ENCODE results near the gene KCNIP4.

KCNIP4 gene

GRCh38 chr4:21167711-21168110 is 780.9 kb downstream of the KCNIP4 start:
- H3K4me1 ChIP-seq (ENCODE audit: control insufficient read depth, insufficient read depth, low read length), result no peaks in the 10 kb centered on the region
- no peaks in the 10 kb centered on the region for H3K27me3 ChIP-seq (ENCODE audit: control insufficient read depth in 1 of 2, insufficient read depth in 2 of 2, low read length in 2 of 2)
- no peaks in the 10 kb centered on the region for H3K9me3 ChIP-seq (ENCODE audit: control insufficient read depth in 2 of 2, low read length in 2 of 2)
- no peaks in the 10 kb centered on the region for H3K36me3 ChIP-seq (ENCODE audit: control insufficient read depth in 2 of 2, insufficient read depth in 2 of 2, low read length in 2 of 2)
- H3K4me3 ChIP-seq (ENCODE audit: low read length in 2 of 2), result no peak overlapping the region
- no peak overlapping the region for H3K9ac ChIP-seq (ENCODE audit: low read length in 2 of 2)
- H3K27ac ChIP-seq (ENCODE audit: low read length), result no peak overlapping the region

DNA sequence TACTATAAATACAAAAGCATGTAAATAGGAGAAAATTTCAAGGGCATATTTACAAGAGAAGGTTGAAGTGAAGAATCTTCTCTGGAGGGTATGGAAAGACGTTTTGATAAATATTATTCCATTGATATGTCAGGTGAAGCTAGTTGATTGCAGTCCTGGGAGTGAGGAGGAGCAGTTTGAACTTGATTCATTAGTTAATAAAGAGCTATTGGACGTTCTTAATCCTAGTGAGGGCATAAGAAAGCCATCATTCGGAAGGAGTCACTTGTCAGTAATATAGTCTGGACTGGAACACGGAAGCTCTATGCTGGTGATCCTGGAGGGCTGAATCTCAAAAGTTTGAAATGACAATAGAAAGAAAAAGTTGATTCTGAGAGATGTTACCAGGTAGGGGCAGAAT is 793.2 kb downstream of the KCNIP4 start:
- Histone ChIP-seq H3K9ac (ENCODE audit: low read length in 2 of 2) (no peak overlapping the region), H3K36me3 (ENCODE audit: control insufficient read depth in 2 of 2, insufficient read depth in 2 of 2, low read length in 2 of 2) (no peaks in the 10 kb centered on the region), H3K27me3 (ENCODE audit: control insufficient read depth in 1 of 2, insufficient read depth in 2 of 2, low read length in 2 of 2) (no peaks in the 10 kb centered on the region), H3K9me3 (ENCODE audit: control insufficient read depth in 2 of 2, low read length in 2 of 2) (no peaks in the 10 kb centered on the region), H3K27ac (ENCODE audit: low read length) (no peak overlapping the region), H3K4me3 (ENCODE audit: low read length in 2 of 2) (no peak overlapping the region), H3K4me1 (ENCODE audit: control insufficient read depth, insufficient read depth, low read length) (no peaks in the 10 kb centered on the region)

DNA sequence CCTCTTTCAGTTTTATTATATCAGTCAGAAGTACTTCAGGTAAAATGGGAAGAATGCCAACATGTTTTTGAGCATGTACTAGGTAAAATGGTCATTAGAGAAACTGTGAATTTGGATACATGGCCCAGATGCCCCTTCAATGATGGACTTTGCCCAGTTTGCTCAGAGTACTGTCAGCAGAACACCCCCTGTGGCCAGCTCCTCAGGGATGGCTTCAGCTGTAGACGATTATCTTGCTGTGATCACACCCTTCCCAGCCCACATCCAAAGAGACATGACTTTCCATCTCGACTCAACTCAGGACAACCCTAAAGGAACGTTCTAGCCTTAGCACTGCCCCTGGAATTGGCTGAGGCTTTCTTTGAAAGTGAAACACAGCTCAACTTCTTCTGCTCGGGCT is 809.2 kb downstream of the KCNIP4 start:
- Histone ChIP-seq H3K4me1 (ENCODE audit: control insufficient read depth, insufficient read depth, low read length) (no peaks in the 10 kb centered on the region), H3K27ac (ENCODE audit: low read length) (no peak overlapping the region), H3K9me3 (ENCODE audit: control insufficient read depth in 2 of 2, low read length in 2 of 2) (peaks cover 3 to 5% of the 10 kb centered on the region in 2 donors), H3K36me3 (ENCODE audit: control insufficient read depth in 2 of 2, insufficient read depth in 2 of 2, low read length in 2 of 2) (no peaks in the 10 kb centered on the region), H3K9ac (ENCODE audit: low read length in 2 of 2) (no peak overlapping the region), H3K27me3 (ENCODE audit: control insufficient read depth in 1 of 2, insufficient read depth in 2 of 2, low read length in 2 of 2) (no peaks in the 10 kb centered on the region), H3K4me3 (ENCODE audit: low read length in 2 of 2) (no peak overlapping the region)

DNA sequence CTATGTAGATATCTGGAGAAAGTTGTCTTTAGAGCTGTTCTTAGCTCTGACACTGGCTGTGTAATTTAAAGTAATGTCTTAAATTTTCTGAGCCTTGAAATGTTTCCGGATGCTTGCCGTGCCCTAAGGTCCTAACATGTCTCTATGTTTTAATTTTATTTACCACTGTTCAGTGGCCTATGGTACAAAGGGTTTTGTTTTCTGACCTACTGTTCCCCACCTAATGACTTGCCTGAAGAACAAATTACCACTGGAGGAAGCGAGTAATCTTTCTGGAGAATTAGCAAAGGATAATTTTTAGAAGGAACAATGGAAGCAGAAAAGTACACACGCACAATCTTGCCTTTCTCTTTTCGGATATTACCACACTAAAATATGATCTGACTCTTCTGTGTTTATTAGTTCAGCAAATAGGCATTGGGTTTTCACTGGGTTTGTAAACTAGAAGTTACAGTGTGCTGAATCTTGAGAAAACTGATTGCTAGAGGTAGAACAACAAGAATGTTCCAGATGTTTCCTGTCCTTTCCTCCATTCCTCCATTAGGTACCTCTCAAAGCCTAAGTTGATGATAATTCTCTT is 812.4 kb downstream of the KCNIP4 start:
- Histone ChIP-seq H3K27me3 (ENCODE audit: control insufficient read depth in 1 of 2, insufficient read depth in 2 of 2, low read length in 2 of 2) (no peaks in the 10 kb centered on the region), H3K27ac (ENCODE audit: low read length) (no peak overlapping the region), H3K4me1 (ENCODE audit: control insufficient read depth, insufficient read depth, low read length) (no peaks in the 10 kb centered on the region), H3K4me3 (ENCODE audit: low read length in 2 of 2) (no peak overlapping the region), H3K36me3 (ENCODE audit: control insufficient read depth in 2 of 2, insufficient read depth in 2 of 2, low read length in 2 of 2) (no peaks in the 10 kb centered on the region), H3K9ac (ENCODE audit: low read length in 2 of 2) (no peak overlapping the region), H3K9me3 (ENCODE audit: control insufficient read depth in 2 of 2, low read length in 2 of 2) (no peaks in the 10 kb centered on the region)

DNA sequence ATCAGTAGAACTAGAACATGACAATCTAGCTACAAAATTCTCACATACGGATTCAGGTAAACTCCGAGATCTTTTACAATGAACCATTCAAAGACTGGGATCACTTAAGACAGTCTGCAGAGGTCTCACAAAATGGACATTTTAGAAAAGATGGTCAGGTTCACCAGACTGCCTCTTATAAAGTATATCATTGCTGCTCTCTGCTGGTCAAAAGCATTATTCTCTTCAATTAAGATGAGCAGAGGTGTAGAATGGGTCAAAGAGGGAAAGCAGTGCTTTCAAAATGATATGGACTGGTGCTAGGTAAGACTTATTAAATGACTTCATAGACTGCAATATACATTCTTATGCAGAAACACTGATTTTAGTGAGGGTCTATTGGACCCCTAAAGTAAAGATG is 813.6 kb downstream of the KCNIP4 start:
- H3K27ac ChIP-seq (ENCODE audit: low read length), result no peak overlapping the region

GRCh38 chr4:21130606-21131005 is 818.0 kb downstream of the KCNIP4 start:
- Histone ChIP-seq H3K9ac (ENCODE audit: low read length in 2 of 2) (no peak overlapping the region), H3K36me3 (ENCODE audit: control insufficient read depth in 2 of 2, insufficient read depth in 2 of 2, low read length in 2 of 2) (no peaks in the 10 kb centered on the region), H3K27ac (ENCODE audit: low read length) (no peak overlapping the region), H3K4me1 (ENCODE audit: control insufficient read depth, insufficient read depth, low read length) (no peaks in the 10 kb centered on the region), H3K9me3 (ENCODE audit: control insufficient read depth in 2 of 2, low read length in 2 of 2) (no peaks in the 10 kb centered on the region), H3K27me3 (ENCODE audit: control insufficient read depth in 1 of 2, insufficient read depth in 2 of 2, low read length in 2 of 2) (no peaks in the 10 kb centered on the region), H3K4me3 (ENCODE audit: low read length in 2 of 2) (no peak overlapping the region)

More for the DNA sequence above, 813.6 kb downstream of the KCNIP4 start:
- H3K9ac ChIP-seq (ENCODE audit: low read length in 2 of 2), result no peak overlapping the region
- H3K27me3 ChIP-seq (ENCODE audit: control insufficient read depth in 1 of 2, insufficient read depth in 2 of 2, low read length in 2 of 2), result no peaks in the 10 kb centered on the region
- no peaks in the 10 kb centered on the region for H3K4me1 ChIP-seq (ENCODE audit: control insufficient read depth, insufficient read depth, low read length)
- no peaks in the 10 kb centered on the region for H3K36me3 ChIP-seq (ENCODE audit: control insufficient read depth in 2 of 2, insufficient read depth in 2 of 2, low read length in 2 of 2)
- H3K4me3 ChIP-seq (ENCODE audit: low read length in 2 of 2), result no peak overlapping the region
- H3K9me3 ChIP-seq (ENCODE audit: control insufficient read depth in 2 of 2, low read length in 2 of 2), result no peaks in the 10 kb centered on the region

- no peak overlapping the region for H3K4me3 ChIP-seq (ENCODE audit: low read length in 2 of 2)
- no peaks in the 10 kb centered on the region for H3K4me1 ChIP-seq (ENCODE audit: control insufficient read depth, insufficient read depth, low read length)
- no peak overlapping the region for H3K27ac ChIP-seq (ENCODE audit: low read length)
- peaks cover 2% of the 10 kb centered on the region in 2 donors for H3K9me3 ChIP-seq (ENCODE audit: control insufficient read depth in 2 of 2, low read length in 2 of 2)
- H3K36me3 ChIP-seq (ENCODE audit: control insufficient read depth in 2 of 2, insufficient read depth in 2 of 2, low read length in 2 of 2), result no peaks in the 10 kb centered on the region
- no peak overlapping the region for H3K9ac ChIP-seq (ENCODE audit: low read length in 2 of 2)
- H3K27me3 ChIP-seq (ENCODE audit: control insufficient read depth in 1 of 2, insufficient read depth in 2 of 2, low read length in 2 of 2), result no peaks in the 10 kb centered on the region
Observed at GRCh38 chr4:21126014-21126512, 822.5 kb downstream of the KCNIP4 start.

GRCh38 chr4:21118301-21118700 is 830.3 kb downstream of the KCNIP4 start:
- H3K4me1 ChIP-seq (ENCODE audit: control insufficient read depth, insufficient read depth, low read length), result no peaks in the 10 kb centered on the region
- no peak overlapping the region for H3K4me3 ChIP-seq (ENCODE audit: low read length in 2 of 2)
- no peaks in the 10 kb centered on the region for H3K9me3 ChIP-seq (ENCODE audit: control insufficient read depth in 2 of 2, low read length in 2 of 2)
- no peak overlapping the region for H3K9ac ChIP-seq (ENCODE audit: low read length in 2 of 2)
- no peaks in the 10 kb centered on the region for H3K36me3 ChIP-seq (ENCODE audit: control insufficient read depth in 2 of 2, insufficient read depth in 2 of 2, low read length in 2 of 2)
- H3K27ac ChIP-seq (ENCODE audit: low read length), result no peak overlapping the region
- no peaks in the 10 kb centered on the region for H3K27me3 ChIP-seq (ENCODE audit: control insufficient read depth in 1 of 2, insufficient read depth in 2 of 2, low read length in 2 of 2)

DNA sequence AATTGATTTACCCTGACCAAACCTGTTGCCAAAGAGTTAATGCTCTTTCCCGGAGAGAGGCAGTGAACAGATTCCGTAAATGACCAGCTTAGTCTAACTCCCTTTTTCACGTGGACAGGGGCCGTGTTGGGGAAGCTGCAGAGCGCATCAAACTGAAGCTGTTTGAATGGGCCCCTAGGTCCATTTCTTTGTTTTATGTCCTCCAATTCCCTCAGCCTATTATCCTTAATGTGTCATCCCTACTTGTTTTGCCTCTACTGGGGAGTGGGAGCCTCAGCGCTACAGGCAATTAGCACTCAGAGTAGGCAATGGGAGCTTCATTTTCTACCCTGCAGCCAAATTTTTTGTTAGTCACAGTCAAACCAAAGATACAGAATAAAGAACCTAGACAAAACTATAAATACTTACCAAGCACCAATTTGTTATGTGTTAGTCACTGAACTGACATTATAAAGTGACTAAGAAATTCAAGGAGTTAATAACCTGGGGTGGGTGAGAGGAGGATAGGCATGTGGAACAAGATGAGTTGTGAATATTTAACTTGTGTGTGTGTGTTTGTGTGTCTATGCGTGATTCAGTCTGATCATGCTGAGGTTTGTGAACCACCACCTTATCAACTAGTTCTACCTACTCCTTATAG is 830.9 kb downstream of the KCNIP4 start:
- Histone ChIP-seq H3K9me3 (ENCODE audit: control insufficient read depth in 2 of 2, low read length in 2 of 2) (no peaks in the 10 kb centered on the region), H3K4me3 (ENCODE audit: low read length in 2 of 2) (no peak overlapping the region), H3K27me3 (ENCODE audit: control insufficient read depth in 1 of 2, insufficient read depth in 2 of 2, low read length in 2 of 2) (no peaks in the 10 kb centered on the region), H3K36me3 (ENCODE audit: control insufficient read depth in 2 of 2, insufficient read depth in 2 of 2, low read length in 2 of 2) (no peaks in the 10 kb centered on the region), H3K4me1 (ENCODE audit: control insufficient read depth, insufficient read depth, low read length) (no peaks in the 10 kb centered on the region), H3K9ac (ENCODE audit: low read length in 2 of 2) (no peak overlapping the region), H3K27ac (ENCODE audit: low read length) (no peak overlapping the region)

GRCh38 chr4:21113496-21114223 is 834.9 kb downstream of the KCNIP4 start:
- no peaks in the 10 kb centered on the region for H3K4me1 ChIP-seq (ENCODE audit: control insufficient read depth, insufficient read depth, low read length)
- H3K27me3 ChIP-seq (ENCODE audit: control insufficient read depth in 1 of 2, insufficient read depth in 2 of 2, low read length in 2 of 2), result no peaks in the 10 kb centered on the region
- no peaks in the 10 kb centered on the region for H3K36me3 ChIP-seq (ENCODE audit: control insufficient read depth in 2 of 2, insufficient read depth in 2 of 2, low read length in 2 of 2)
- H3K9me3 ChIP-seq (ENCODE audit: control insufficient read depth in 2 of 2, low read length in 2 of 2), result no peaks in the 10 kb centered on the region
- H3K4me3 ChIP-seq (ENCODE audit: low read length in 2 of 2), result no peak overlapping the region
- no peak overlapping the region for H3K9ac ChIP-seq (ENCODE audit: low read length in 2 of 2)
- H3K27ac ChIP-seq (ENCODE audit: low read length), result no peak overlapping the region

DNA sequence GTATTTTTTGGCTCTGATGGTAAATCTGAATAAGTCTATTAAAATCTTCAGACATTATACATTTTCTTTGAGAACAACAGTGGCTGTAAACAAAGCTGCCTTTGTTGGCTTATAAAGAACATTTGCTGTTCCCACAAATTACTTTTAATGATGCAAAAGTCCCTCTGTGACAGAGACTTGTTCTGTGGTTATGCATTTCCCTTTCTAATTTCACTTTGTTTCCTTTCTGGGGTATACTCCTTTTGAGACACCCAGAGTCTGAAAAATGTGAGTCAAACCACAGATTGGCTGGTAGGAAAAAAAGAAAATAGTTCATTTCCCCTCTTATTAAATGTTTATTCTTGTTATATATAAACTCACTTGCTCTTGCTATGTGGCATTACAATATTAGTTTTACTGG is 845.9 kb downstream of the KCNIP4 start:
- no peaks in the 10 kb centered on the region for H3K27me3 ChIP-seq (ENCODE audit: control insufficient read depth in 1 of 2, insufficient read depth in 2 of 2, low read length in 2 of 2)
- H3K9me3 ChIP-seq (ENCODE audit: control insufficient read depth in 2 of 2, low read length in 2 of 2), result no peaks in the 10 kb centered on the region
- no peak overlapping the region for H3K4me3 ChIP-seq (ENCODE audit: low read length in 2 of 2)
- no peak overlapping the region for H3K27ac ChIP-seq (ENCODE audit: low read length)
- no peak overlapping the region for H3K9ac ChIP-seq (ENCODE audit: low read length in 2 of 2)
- no peaks in the 10 kb centered on the region for H3K36me3 ChIP-seq (ENCODE audit: control insufficient read depth in 2 of 2, insufficient read depth in 2 of 2, low read length in 2 of 2)
- H3K4me1 ChIP-seq (ENCODE audit: control insufficient read depth, insufficient read depth, low read length), result no peaks in the 10 kb centered on the region
